Left ventricle myocardium inferior (tissue), 1 donor: ENCODE results near the gene FAM151B. TPM values are rescaled to one million over a fixed set of nuclear protein-coding genes. Genes with fewer than 3 reads are reported as not detected.

Source experiments
- DNase-seq: peaks from one replicate; pipeline ENCODE4 v3.0.0-alpha.2; 2020
- H3K27ac ChIP-seq: fragments of 200-600 bp; replicated peaks from 2 replicates; pipeline ENCODE4 v1.8.0; 2021
- H3K27me3 ChIP-seq: fragments of 200-600 bp; 2 replicates; pipeline ENCODE4 v1.8.0; 2021; ENCODE audit warnings: low read depth
- H3K36me3 ChIP-seq: fragments of 200-600 bp; 2 replicates; pipeline ENCODE4 v1.8.0; 2021
- H3K4me1 ChIP-seq: fragments of 200-600 bp; 2 replicates; pipeline ENCODE4 v1.8.0; 2021
- H3K4me3 ChIP-seq: fragments of 200-600 bp; 2 replicates; pipeline ENCODE4 v1.8.0; 2021; ENCODE audit warnings: mild to moderate bottlenecking, moderate library complexity
- H3K9me3 ChIP-seq: fragments of 200-600 bp; replicated peaks from 2 replicates; pipeline ENCODE4 v1.8.0; 2021
- CTCF ChIP-seq: fragments of 200-600 bp; IDR thresholded peaks from 2 replicates; pipeline ENCODE4 v1.8.0; 2021; ENCODE audit warnings: antibody characterized with exemption, mild to moderate bottlenecking, borderline replicate concordance
- intact Hi-C: fragments of 100-400 bp; cut with micrococcal nuclease; formaldehyde crosslinking; loops from one replicate; pipeline ENCODE4 v1.11.0; 2022
- total RNA-seq: library from RNA; stranded (reverse); fragmentation: NEBNext Ultra II Directional; extraction: Animal tissue kit (Norgen Biotek cat#: 25700); gene quantifications from one replicate; pipeline ENCODE4 v1.2.1, GENCODE V29; 2021
- donor health status: DM: no; HTN: yes; CAD: no; lungs with severe emphysema.

FAM151B gene
- total RNA-seq, 1 donor from 2014 or later, result 0.91 TPM

GRCh38 chr5:80566711-80567259 is 78.9 kb downstream of the FAM151B start:
- H3K4me3 ChIP-seq, result no peak overlapping the region
- H3K27ac ChIP-seq, result no peak overlapping the region
- no peaks in the 10 kb centered on the region for H3K36me3 ChIP-seq
- peaks cover 92% of the 10 kb centered on the region for H3K27me3 ChIP-seq
- TF ChIP-seq CTCF, result no peak
- no peak for DNase-seq
- no peaks in the 10 kb centered on the region for H3K9me3 ChIP-seq
- H3K4me1 ChIP-seq, result peaks cover 18% of the 10 kb centered on the region
- intact Hi-C loops, result no loop called here

GRCh38 chr5:80568251-80568650 is 80.4 kb downstream of the FAM151B start:
- Histone ChIP-seq H3K27ac (no peak overlapping the region), H3K4me3 (no peak overlapping the region), H3K27me3 (peaks cover 98% of the 10 kb centered on the region), H3K4me1 (peaks cover 18% of the 10 kb centered on the region), H3K9me3 (no peaks in the 10 kb centered on the region), H3K36me3 (no peaks in the 10 kb centered on the region)
- intact Hi-C loops, result no loop called here
- no peak for DNase-seq
- TF ChIP-seq CTCF, result no peak

GRCh38 chr5:80569086-80569960 is 81.4 kb downstream of the FAM151B start:
- Histone ChIP-seq H3K9me3 (no peaks in the 10 kb centered on the region), H3K4me3 (peak overlapping the region; percentile 54), H3K27me3 (peaks cover 98% of the 10 kb centered on the region), H3K27ac (no peak overlapping the region), H3K36me3 (no peaks in the 10 kb centered on the region), H3K4me1 (peaks cover 18% of the 10 kb centered on the region)
- no peak for DNase-seq
- no peak for TF ChIP-seq CTCF
- intact Hi-C loops, result no loop called here

- Histone ChIP-seq H3K27me3 (peaks cover 98% of the 10 kb centered on the region), H3K27ac (no peak within 1 kb of the TSS), H3K4me3 (peak within 1 kb of the TSS; percentile 54), H3K9me3 (no peaks in the 10 kb centered on the region), H3K36me3 (no peaks in the 10 kb centered on the region), H3K4me1 (peaks cover 18% of the 10 kb centered on the region)
- no peak for DNase-seq
- intact Hi-C loops, result no loop called here
- TF ChIP-seq CTCF, result no peak
These were observed 82.3 kb downstream of the FAM151B start, which contains the start of gene ANKRD34B for GRCh38 chr5:80569961-80570786. TSS of gene ANKRD34B (minus strand) at chr5:80570280. CDS start at chr5:80560019, 10,261 bp downstream.

GRCh38 chr5:80573062-80573461 is 85.2 kb downstream of the FAM151B start:
- no peak overlapping the region for H3K4me3 ChIP-seq
- no peak for DNase-seq
- H3K27me3 ChIP-seq, result peaks cover 98% of the 10 kb centered on the region
- peaks cover 18% of the 10 kb centered on the region for H3K4me1 ChIP-seq
- intact Hi-C loops, result no loop called here
- no peaks in the 10 kb centered on the region for H3K36me3 ChIP-seq
- H3K9me3 ChIP-seq, result no peaks in the 10 kb centered on the region
- no peak for TF ChIP-seq CTCF
- no peak overlapping the region for H3K27ac ChIP-seq
